HL-60/S4 (cell line): ENCODE data around the gene SLC24A3.
"Not testable (repeated sequence)": the region's sequence is repeated elsewhere in the genome, so short reads cannot be mapped to it uniquely, and the experiment has no call there.

Source experiments
- in situ Hi-C: fragments of 300-500 bp; cut with MboI; formaldehyde crosslinking; loops from 2 replicates; pipeline ENCODE4 v1.14.3; 2022; ENCODE audit warnings: low sequenced_read_pairs

SLC24A3 gene

GRCh38 chr20:19616620-19617019 is 404.2 kb downstream of the SLC24A3 start:
- in situ Hi-C loops = no loop called here

GRCh38 chr20:19617256-19617655 is 404.8 kb downstream of the SLC24A3 start:
- in situ Hi-C loops = no loop called here

- in situ Hi-C loops = no loop called here
Observed at GRCh38 chr20:19618711-19619110, 406.3 kb downstream of the SLC24A3 start.

GRCh38 chr20:19619904-19620430 is 407.5 kb downstream of the SLC24A3 start:
- in situ Hi-C loops = no loop called here

- in situ Hi-C loops = no loop called here
Observed at GRCh38 chr20:19620446-19620845, 408.0 kb downstream of the SLC24A3 start.

- in situ Hi-C loops = no loop called here
Observed at GRCh38 chr20:19621072-19621471, 408.6 kb downstream of the SLC24A3 start.

- in situ Hi-C loops = no loop called here
Observed at GRCh38 chr20:19624221-19624965, 412.0 kb downstream of the SLC24A3 start.

GRCh38 chr20:19625426-19625825 is 413.0 kb downstream of the SLC24A3 start:
- in situ Hi-C loops = no loop called here

GRCh38 chr20:19626896-19627295 is 414.5 kb downstream of the SLC24A3 start:
- in situ Hi-C loops = no loop called here

GRCh38 chr20:19628570-19629134 is 416.2 kb downstream of the SLC24A3 start:
- in situ Hi-C loops = no loop called here

GRCh38 chr20:19631410-19631809 is 419.0 kb downstream of the SLC24A3 start:
- in situ Hi-C loops = no loop called here

GRCh38 chr20:19633985-19634384 is 421.5 kb downstream of the SLC24A3 start:
- in situ Hi-C loops = no loop called here

GRCh38 chr20:19639471-19640045 is 427.1 kb downstream of the SLC24A3 start:
- in situ Hi-C loops = not testable (repeated sequence)

GRCh38 chr20:19642860-19643259 is 430.4 kb downstream of the SLC24A3 start:
- in situ Hi-C loops = no loop called here

- in situ Hi-C loops = no loop called here
Observed at GRCh38 chr20:19644085-19644484, 431.6 kb downstream of the SLC24A3 start.

GRCh38 chr20:19646963-19647362 is 434.5 kb downstream of the SLC24A3 start:
- in situ Hi-C loops = no loop called here

GRCh38 chr20:19648024-19648423 is 435.6 kb downstream of the SLC24A3 start:
- in situ Hi-C loops = no loop called here

GRCh38 chr20:19649041-19649440 is 436.6 kb downstream of the SLC24A3 start:
- in situ Hi-C loops = no loop called here

- in situ Hi-C loops = no loop called here
Observed at GRCh38 chr20:19652591-19653026, 440.2 kb downstream of the SLC24A3 start.

- in situ Hi-C loops = no loop called here
Observed at GRCh38 chr20:19653327-19653726, 440.9 kb downstream of the SLC24A3 start.

- in situ Hi-C loops = no loop called here
Observed at GRCh38 chr20:19654921-19655320, 442.5 kb downstream of the SLC24A3 start.

GRCh38 chr20:19658137-19658536 is 445.7 kb downstream of the SLC24A3 start:
- in situ Hi-C loops = no loop called here
